Measurements from ENCODE around the gene PARVB. TPM values are rescaled to one million over a fixed set of nuclear protein-coding genes. Genes with fewer than 3 reads are reported as not detected.

The PARVB gene
- total RNA-seq, 1 donor from 2014 or later, result 102 TPM

- no peak for DNase-seq
These were observed 112.7 kb downstream of the PARVB start for GRCh38 chr22:44136786-44137185.

- DNase-seq, result no peak
These were observed 113.3 kb downstream of the PARVB start for GRCh38 chr22:44137415-44137814.

- DNase-seq, result no peak
These were observed 115.7 kb downstream of the PARVB start for GRCh38 chr22:44139773-44140172.

- no peak for DNase-seq
These were observed 118.5 kb downstream of the PARVB start for GRCh38 chr22:44142421-44143104.

- DNase-seq, result no peak
These were observed 119.0 kb downstream of the PARVB start for GRCh38 chr22:44143105-44143474.

GRCh38 chr22:44143579-44143978 is 119.5 kb downstream of the PARVB start:
- DNase-seq, result no peak

GRCh38 chr22:44144046-44144569 is 120.0 kb downstream of the PARVB start:
- no peak for DNase-seq

- no peak for DNase-seq
These were observed 121.4 kb downstream of the PARVB start for GRCh38 chr22:44145544-44145943.

- no peak for DNase-seq
These were observed 122.2 kb downstream of the PARVB start for GRCh38 chr22:44146088-44146861.

GRCh38 chr22:44147008-44147645 is 123.0 kb downstream of the PARVB start:
- no peak for DNase-seq

- no peak for DNase-seq
These were observed 123.9 kb downstream of the PARVB start for GRCh38 chr22:44147821-44148574.

- no peak for DNase-seq
These were observed 127.6 kb downstream of the PARVB start for GRCh38 chr22:44151676-44152075.

GRCh38 chr22:44153710-44154109 is 129.6 kb downstream of the PARVB start:
- DNase-seq, result no peak

GRCh38 chr22:44154436-44154942 is 130.4 kb downstream of the PARVB start:
- DNase-seq, result no peak

- no peak for DNase-seq
These were observed 131.0 kb downstream of the PARVB start for GRCh38 chr22:44155115-44155514.

GRCh38 chr22:44157916-44158618 is 134.0 kb downstream of the PARVB start:
- no peak for DNase-seq

GRCh38 chr22:44158816-44159215 is 134.7 kb downstream of the PARVB start:
- DNase-seq, result no peak

GRCh38 chr22:44159221-44159620 is 135.1 kb downstream of the PARVB start:
- DNase-seq, result peak; percentile 7

- DNase-seq, result no peak
These were observed 135.7 kb downstream of the PARVB start for GRCh38 chr22:44159811-44160210.

- no peak for DNase-seq
These were observed 136.3 kb downstream of the PARVB start for GRCh38 chr22:44160421-44160820.

GRCh38 chr22:44161673-44162072 is 137.6 kb downstream of the PARVB start:
- DNase-seq, result no peak

- no peak for DNase-seq
These were observed 138.9 kb downstream of the PARVB start for GRCh38 chr22:44162960-44163359.
